KBM-7 (cell line): Measurements from ENCODE around the gene RNF175.

ENCODE experiments used
- DNase-seq: peaks from one replicate; pipeline ENCODE4 v3.0.0-alpha.2; 2015
- in situ Hi-C: fragments of 300-500 bp; cut with MboI; formaldehyde crosslinking; loops from 2 replicates; pipeline ENCODE4 v1.14.3; 2020; ENCODE audit warnings: low sequenced_read_pairs, low pct_unique_long_range_greater_than_20kb, mixed read lengths

The RNF175 gene

GRCh38 chr4:153757407-153757806, 2.4 kb downstream of the RNF175 start:
- in situ Hi-C loops, result no loop called here

GRCh38 chr4:153755186-153755585, 4.6 kb downstream of the RNF175 start:
- in situ Hi-C loops, result no loop called here
- no peak for DNase-seq

More at GRCh38 chr4:153757407-153757806, 2.4 kb downstream of the RNF175 start:
- peak; percentile 72 for DNase-seq

GRCh38 chr4:153750197-153750817, 9.5 kb downstream of the RNF175 start:
- in situ Hi-C loops, result no loop called here
- peak; percentile 86 for DNase-seq

GRCh38 chr4:153748378-153748777, 11.4 kb downstream of the RNF175 start:
- DNase-seq, result peak; percentile 49

GRCh38 chr4:153747406-153747955, 12.3 kb downstream of the RNF175 start:
- peak; percentile 78 for DNase-seq
- in situ Hi-C loops, result no loop called here

More at GRCh38 chr4:153748378-153748777, 11.4 kb downstream of the RNF175 start:
- in situ Hi-C loops, result no loop called here

GRCh38 chr4:153745651-153746050, 14.2 kb downstream of the RNF175 start:
- in situ Hi-C loops, result no loop called here
- no peak for DNase-seq

GRCh38 chr4:153741541-153741940, 18.3 kb downstream of the RNF175 start:
- in situ Hi-C loops, result no loop called here
- no peak for DNase-seq

- in situ Hi-C loops, result no loop called here
- no peak for DNase-seq
Observed at GRCh38 chr4:153735906-153736461, 23.8 kb downstream of the RNF175 start.

GRCh38 chr4:153733751-153734448, 25.9 kb downstream of the RNF175 start:
- DNase-seq, result no peak
- in situ Hi-C loops, result no loop called here

- in situ Hi-C loops, result no loop called here
Observed at GRCh38 chr4:153731239-153731638, 28.6 kb downstream of the RNF175 start.

GRCh38 chr4:153729895-153730294, 29.9 kb downstream of the RNF175 start:
- in situ Hi-C loops, result no loop called here
- no peak for DNase-seq

More at GRCh38 chr4:153731239-153731638, 28.6 kb downstream of the RNF175 start:
- peak; percentile 20 for DNase-seq

- in situ Hi-C loops, result no loop called here
- peak; percentile 51 for DNase-seq
Observed at GRCh38 chr4:153728660-153729059, 31.2 kb downstream of the RNF175 start.

GRCh38 chr4:153728151-153728550, 31.7 kb downstream of the RNF175 start:
- DNase-seq, result no peak
- in situ Hi-C loops, result no loop called here

GRCh38 chr4:153725831-153726154, 34.0 kb downstream of the RNF175 start:
- in situ Hi-C loops, result no loop called here
- DNase-seq, result no peak

- in situ Hi-C loops, result no loop called here
- no peak for DNase-seq
Observed at GRCh38 chr4:153725136-153725830, 34.5 kb downstream of the RNF175 start.

GRCh38 chr4:153724606-153725005, 35.2 kb downstream of the RNF175 start:
- in situ Hi-C loops, result no loop called here
- no peak for DNase-seq

GRCh38 chr4:153722036-153722435, 37.8 kb downstream of the RNF175 start:
- in situ Hi-C loops, result no loop called here
- DNase-seq, result peak; percentile 14

- in situ Hi-C loops, result no loop called here
- DNase-seq, result no peak
Observed at GRCh38 chr4:153713866-153714646, 45.8 kb downstream of the RNF175 start.

- in situ Hi-C loops, result no loop called here
- no peak for DNase-seq
Observed at GRCh38 chr4:153710681-153711080, 49.1 kb downstream of the RNF175 start.
